D341Med (cell line): ENCODE results near the gene CBARP.

Source experiments
- DNase-seq: peaks from one replicate; pipeline ENCODE4 v3.0.0; 2012; ENCODE audit warnings: low spot score

Gene CBARP

GRCh38 chr19:1238369-1239303 lies 831 bp upstream of the CBARP start:
- DNase-seq, result no peak

- DNase-seq, result no peak
These were observed 662 bp downstream of the CBARP start for GRCh38 chr19:1237027-1237659.

- DNase-seq, result no peak
These were observed 1.2 kb downstream of the CBARP start for GRCh38 chr19:1236576-1236975.

- no peak for DNase-seq
These were observed 1.9 kb downstream of the CBARP start for GRCh38 chr19:1235625-1236538.

GRCh38 chr19:1234955-1235380 lies 2.8 kb downstream of the CBARP start:
- DNase-seq, result no peak

GRCh38 chr19:1234051-1234954 lies 3.5 kb downstream of the CBARP start:
- no peak for DNase-seq

GRCh38 chr19:1233115-1233667 lies 4.6 kb downstream of the CBARP start:
- DNase-seq, result no peak

- DNase-seq, result no peak
These were observed 5.1 kb downstream of the CBARP start for GRCh38 chr19:1232652-1233072.

- DNase-seq, result no peak
These were observed 5.8 kb downstream of the CBARP start for GRCh38 chr19:1231729-1232637.

- DNase-seq, result no peak
These were observed 6.9 kb downstream of the CBARP start for GRCh38 chr19:1230783-1231489.

GRCh38 chr19:1229924-1230782 lies 7.7 kb downstream of the CBARP start:
- DNase-seq, result no peak

- no peak for DNase-seq
These were observed 8.5 kb downstream of the CBARP start for GRCh38 chr19:1229056-1229923.

- no peak for DNase-seq
These were observed 9.4 kb downstream of the CBARP start for GRCh38 chr19:1228161-1228957.

GRCh38 chr19:1227304-1228054 lies 10.3 kb downstream of the CBARP start:
- DNase-seq, result no peak

- no peak for DNase-seq
These were observed 11.1 kb downstream of the CBARP start for GRCh38 chr19:1226522-1227303.
